RWPE2 (cell line): ENCODE data around the gene RANBP1.
A peak's percentile ranks its signal among the peaks of the same experiment; 100 is the strongest.
"Not testable (repeated sequence)": the region's sequence is repeated elsewhere in the genome, so short reads cannot be mapped to it uniquely, and the experiment has no call there.

Experiments
- ATAC-seq: fragments of 200-7000 bp; cut with Tn5 transposase; 3 replicates; pipeline ENCODE4 v1.9.1; 2021; ENCODE audit warnings: low read depth
- DNase-seq: peaks from one replicate; pipeline ENCODE4 v3.0.0-alpha.2; 2020; ENCODE audit warnings: low spot score
- H3K27ac ChIP-seq: fragments of 450-650 bp; 2 replicates; pipeline ENCODE4 v1.5.1; 2017; ENCODE audit warnings: mild to moderate bottlenecking; ENCODE audit not compliant: poor library complexity, severe bottlenecking
- H3K27me3 ChIP-seq: fragments of 250-450 bp; sonication (Bioruptor Pico); 2 replicates; pipeline ENCODE4 v1.5.1; 2021; ENCODE audit warnings: mild to moderate bottlenecking, moderate library complexity; ENCODE audit not compliant: insufficient read depth, poor library complexity, severe bottlenecking
- H3K36me3 ChIP-seq: fragments of 250-450 bp; sonication (Bioruptor Pico); 2 replicates; pipeline ENCODE4 v1.5.1; 2020; ENCODE audit warnings: low read depth, mild to moderate bottlenecking, moderate library complexity
- H3K4me1 ChIP-seq: fragments of 250-450 bp; sonication (Bioruptor Pico); 2 replicates; pipeline ENCODE4 v1.5.1; 2021; ENCODE audit warnings: mild to moderate bottlenecking, moderate library complexity; ENCODE audit not compliant: insufficient read depth, poor library complexity, severe bottlenecking
- H3K4me3 ChIP-seq: fragments of 250-450 bp; sonication (Bioruptor Pico); 2 replicates; pipeline ENCODE4 v1.5.1; 2021; ENCODE audit warnings: mild to moderate bottlenecking, moderate library complexity; ENCODE audit not compliant: severe bottlenecking
- H3K9me3 ChIP-seq: fragments of 250-450 bp; sonication (Bioruptor Pico); 2 replicates; pipeline ENCODE4 v1.5.1; 2021; ENCODE audit warnings: mild to moderate bottlenecking, moderate library complexity; ENCODE audit not compliant: severe bottlenecking
- CTCF ChIP-seq: fragments of 450-650 bp; IDR thresholded peaks from one replicate; pipeline ENCODE4 v1.5.1; 2017; ENCODE audit warnings: mild to moderate bottlenecking, moderate library complexity; ENCODE audit not compliant: poor library complexity, severe bottlenecking

RANBP1 gene

GRCh38 chr22:20115691-20116375 is at the start of gene RANBP1:
Gene RANBP1 (plus strand): TSS chr22:20116104. CDS start chr22:20116185, 81 bp downstream.
- Histone ChIP-seq H3K27ac (peak within 1 kb of the TSS; percentile 80), H3K36me3 (peaks cover 71% of the 10 kb centered on the region), H3K4me1 (no peaks in the 10 kb centered on the region), H3K27me3 (no peaks in the 10 kb centered on the region), H3K9me3 (peaks cover under 1% of the 10 kb centered on the region), H3K4me3 (peak within 1 kb of the TSS; percentile 96)
- ATAC-seq (no peak), DNase-seq (no peak)
- TF ChIP-seq CTCF: no peak

GRCh38 chr22:20066617-20067383 is 49.1 kb upstream of the RANBP1 start:
- peaks cover 12% of the 10 kb centered on the region for H3K4me1 ChIP-seq
- H3K9me3 ChIP-seq: no peaks in the 10 kb centered on the region
- no peak for TF ChIP-seq CTCF
- H3K27me3 ChIP-seq: no peaks in the 10 kb centered on the region
- DNase-seq (no peak), ATAC-seq (no peak)
- no peak overlapping the region for H3K4me3 ChIP-seq
- H3K36me3 ChIP-seq: no peaks in the 10 kb centered on the region
- no peak overlapping the region for H3K27ac ChIP-seq

GRCh38 chr22:20067384-20067682 is 48.6 kb upstream of the RANBP1 start:
- H3K9me3 ChIP-seq, H3K27ac ChIP-seq, DNase-seq, H3K4me1 ChIP-seq, H3K4me3 ChIP-seq, ATAC-seq, H3K36me3 ChIP-seq, H3K27me3 ChIP-seq: not testable (repeated sequence)

- no peak for TF ChIP-seq CTCF
- H3K4me1 ChIP-seq: no peaks in the 10 kb centered on the region
- H3K36me3 ChIP-seq: no peaks in the 10 kb centered on the region
- H3K9me3 ChIP-seq: peaks cover 2% of the 10 kb centered on the region
- no peak overlapping the region for H3K4me3 ChIP-seq
- no peak overlapping the region for H3K27ac ChIP-seq
- no peak for DNase-seq
- H3K27me3 ChIP-seq: no peaks in the 10 kb centered on the region
- no peak for ATAC-seq
These were observed 47.3 kb upstream of the RANBP1 start for GRCh38 chr22:20068640-20069039.

- Histone ChIP-seq H3K4me3 (no peak overlapping the region), H3K27me3 (no peaks in the 10 kb centered on the region), H3K4me1 (no peaks in the 10 kb centered on the region), H3K9me3 (peaks cover 2% of the 10 kb centered on the region), H3K27ac (no peak overlapping the region), H3K36me3 (no peaks in the 10 kb centered on the region)
- ATAC-seq: no peak
- TF ChIP-seq CTCF: no peak
- no peak for DNase-seq
These were observed 46.4 kb upstream of the RANBP1 start for GRCh38 chr22:20069331-20070042.
